HepG2 (cell line): ENCODE data around the gene SEC16A. TPM values are rescaled to one million over a fixed set of nuclear protein-coding genes. Genes with fewer than 3 reads are reported as not detected.
A peak's percentile ranks its signal among the peaks of the same experiment; 100 is the strongest.

Experiments used
- FOXO1 ChIP-seq: sonication (generic); formaldehyde crosslinking; IDR thresholded peaks from 2 replicates; pipeline ENCODE4 v1.4.0; 2020; ENCODE audit warnings: missing genetic modification reagents
- ISX ChIP-seq: sonication (generic); formaldehyde crosslinking; conservative IDR thresholded peaks from 2 replicates; pipeline ENCODE4 v1.5.0; 2020; ENCODE audit warnings: missing genetic modification reagents
- JDP2 ChIP-seq: sonication (generic); formaldehyde crosslinking; IDR thresholded peaks from 2 replicates; pipeline ENCODE4 v1.8.1; 2022; ENCODE audit warnings: missing genetic modification reagents, borderline replicate concordance
- MAFG ChIP-seq: sonication (generic); formaldehyde crosslinking; IDR thresholded peaks from 2 replicates; pipeline ENCODE4 v1.5.1; 2020; ENCODE audit warnings: mild to moderate bottlenecking, missing genetic modification reagents
- MTF2 ChIP-seq: sonication (generic); formaldehyde crosslinking; IDR thresholded peaks from 2 replicates; pipeline ENCODE4 v1.5.0; 2020; ENCODE audit warnings: missing genetic modification reagents, borderline replicate concordance
- MXD3 ChIP-seq: IDR thresholded peaks from 2 replicates; pipeline ENCODE4 v1.6.1; 2016; ENCODE audit warnings: mild to moderate bottlenecking, missing biosample characterization, missing genetic modification reagents
- PATZ1 ChIP-seq: sonication (generic); formaldehyde crosslinking; IDR thresholded peaks from 2 replicates; pipeline ENCODE4 v1.4.0; 2020; ENCODE audit warnings: missing genetic modification reagents
- RAD21 ChIP-seq: fragments of 450-650 bp; formaldehyde crosslinking; IDR thresholded peaks from 2 replicates; pipeline ENCODE4 v1.5.0; 2020; ENCODE audit warnings: mild to moderate bottlenecking
- RAD51 ChIP-seq: fragments of 450-650 bp; IDR thresholded peaks from 2 replicates; pipeline ENCODE4 v1.6.1; 2016; ENCODE audit warnings: borderline replicate concordance
- SNAPC5 ChIP-seq: sonication (generic); formaldehyde crosslinking; IDR thresholded peaks from 2 replicates; pipeline ENCODE4 v1.8.1; 2023; ENCODE audit warnings: mild to moderate bottlenecking, missing genetic modification reagents, borderline replicate concordance
- TCF7 ChIP-seq: sonication (generic); IDR thresholded peaks from 2 replicates; pipeline ENCODE4 v1.6.1; 2016; ENCODE audit warnings: antibody characterized with exemption, low read depth
- THAP11 ChIP-seq: IDR thresholded peaks from 2 replicates; pipeline ENCODE4 v1.6.1; 2016; ENCODE audit warnings: missing biosample characterization, missing genetic modification reagents
- ZMAT3 ChIP-seq: sonication (generic); formaldehyde crosslinking; conservative IDR thresholded peaks from 2 replicates; pipeline ENCODE4 v1.7.0; 2021; ENCODE audit warnings: missing genetic modification reagents
- ZMYM4 ChIP-seq: sonication (generic); formaldehyde crosslinking; IDR thresholded peaks from 2 replicates; pipeline ENCODE4 v1.8.1; 2023; ENCODE audit warnings: mild to moderate bottlenecking, missing genetic modification reagents
- ZNF280B ChIP-seq: sonication (generic); formaldehyde crosslinking; IDR thresholded peaks from 2 replicates; pipeline ENCODE4 v1.5.0; 2020; ENCODE audit warnings: missing genetic modification reagents, mild to moderate bottlenecking, borderline replicate concordance
- ZNF441 ChIP-seq: sonication (generic); formaldehyde crosslinking; IDR thresholded peaks from 2 replicates; pipeline ENCODE4 v1.7.0; 2021; ENCODE audit warnings: missing genetic modification reagents, borderline replicate concordance
- ZNF605 ChIP-seq: sonication (generic); formaldehyde crosslinking; IDR thresholded peaks from 2 replicates; pipeline ENCODE4 v1.8.0; 2022; ENCODE audit warnings: mild to moderate bottlenecking, missing genetic modification reagents
- ZNF607 ChIP-seq: sonication (generic); formaldehyde crosslinking; IDR thresholded peaks from 2 replicates; pipeline ENCODE4 v1.5.1; 2020; ENCODE audit warnings: missing genetic modification reagents, mild to moderate bottlenecking, borderline replicate concordance
- ZNF704 ChIP-seq: sonication (generic); formaldehyde crosslinking; IDR thresholded peaks from 2 replicates; pipeline ENCODE4 v1.8.1; 2023; ENCODE audit warnings: mild to moderate bottlenecking, inconsistent platforms, moderate library complexity, missing genetic modification reagents, borderline replicate concordance
- polyA plus RNA-seq, 8 experiments: library from polyadenylated mRNA; depleted of rRNA in 3 of 8; stranded (reverse) in 7 of 8; unstranded in 1 of 8; fragments of >200 nt; fragmentation: Illumina TruSeq in 4 of 8; extraction: Trizol in 4 of 8; gene quantifications; 2 replicates each; pipeline versions ENCODE4 v1.2.1 to v1.2.3, GENCODE V29; 2011 to 2016; ENCODE audit warnings: low read depth in 4 of 8, missing spikeins in 1 of 8, mixed read lengths in 1 of 8; ENCODE audit not compliant: insufficient read depth in 1 of 8
- total RNA-seq, 5 experiments: library from RNA; depleted of rRNA; stranded (reverse); fragments of >200 nt; fragmentation: Illumina TruSeq; extraction: Trizol; gene quantifications; 2 replicates each; pipeline ENCODE4 v1.2.3, GENCODE V29; 2016; ENCODE audit warnings: low read depth in 1 of 5
- TF ChIP-seq, protein P1 (sequence below): sonication (generic); formaldehyde crosslinking; IDR thresholded peaks from 2 replicates; pipeline ENCODE4 v1.5.1; 2020; ENCODE audit warnings: mild to moderate bottlenecking, missing genetic modification reagents, borderline replicate concordance
- TF ChIP-seq, protein P2 (sequence below): sonication (generic); formaldehyde crosslinking; IDR thresholded peaks from 2 replicates; pipeline ENCODE4 v1.4.0; 2020; ENCODE audit warnings: mild to moderate bottlenecking, missing genetic modification reagents

The SEC16A gene
- total and polyA plus RNA-seq, 2 of the 13 experiments (the other 11 are each of a cell fraction or from before 2014, with no cell fraction given), result 15.9 to 18.9 TPM

DNA sequence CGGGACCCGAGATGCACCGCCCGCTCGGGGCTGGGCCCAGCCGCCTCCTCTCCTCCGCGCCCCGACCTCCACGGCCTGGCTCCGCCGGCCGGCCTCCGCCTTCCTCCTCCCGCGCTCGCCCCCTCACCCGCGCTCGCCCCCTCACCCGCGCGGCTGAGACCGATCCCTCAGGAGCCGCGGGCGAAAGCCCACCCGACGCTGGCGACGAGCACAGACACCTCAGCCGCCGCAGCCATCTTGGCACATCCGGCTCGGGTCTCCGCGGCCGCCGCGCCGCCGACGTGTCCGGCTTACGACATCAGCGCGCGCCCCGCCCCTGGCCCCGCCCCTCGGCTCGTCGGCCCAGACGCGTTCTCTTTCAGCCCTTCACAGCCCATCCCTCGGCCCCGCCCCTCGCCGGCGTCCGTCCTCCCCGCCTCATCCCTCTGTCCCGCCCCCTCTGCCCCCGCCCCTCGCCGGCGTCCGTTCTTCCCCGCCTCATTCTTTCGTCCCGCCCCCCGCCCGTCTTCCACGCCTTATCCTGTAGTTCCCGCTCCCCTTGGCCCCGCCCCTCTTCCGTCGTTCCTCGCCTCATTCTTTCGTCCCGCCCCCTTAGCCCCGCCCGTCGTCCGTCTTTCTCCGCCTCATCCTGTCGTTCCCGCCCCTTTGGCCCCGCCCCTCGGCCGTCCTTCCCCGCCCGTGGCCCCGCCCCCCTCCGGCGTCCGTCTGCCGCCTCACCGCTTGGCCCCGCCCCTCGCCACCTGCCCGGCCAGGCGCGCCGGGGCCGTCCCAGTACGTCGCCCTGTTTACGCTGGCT lies at the start of gene SEC16A (continued):
- 0 out of 2 replicates have a peak, but pooled peaks have one; percentile 17 for TF ChIP-seq PATZ1 (CRISPR knock-in tag)
- TF ChIP-seq RAD21 (CRISPR knock-in tag), result peak; percentile 65
- TF ChIP-seq ZNF441 (CRISPR knock-in tag), result peak; percentile 52; the same call in 1 of the 2 replicates
- peak; percentile 56; the same call in 1 of the 2 replicates for TF ChIP-seq MXD3
- no peak for TF ChIP-seq MAFG (CRISPR knock-in tag)
- TF ChIP-seq SNAPC5, result no peak
- no peak; the same call in 1 of the 2 replicates for TF ChIP-seq JDP2 (CRISPR knock-in tag)
- TF ChIP-seq ZMAT3 (CRISPR knock-in tag), result 0 out of 2 replicates have a peak, but pooled peaks have one; percentile 20
- no peak for TF ChIP-seq ZNF605
- TF ChIP-seq ZNF280B (CRISPR knock-in tag), result no peak; the same call in 1 of the 2 replicates
- TF ChIP-seq ZNF607 (CRISPR knock-in tag), result 0 out of 2 replicates have a peak, but pooled peaks have one; percentile 30
- no peak for TF ChIP-seq TCF7
- no peak for TF ChIP-seq RAD51
- TF ChIP-seq, protein P1, sequence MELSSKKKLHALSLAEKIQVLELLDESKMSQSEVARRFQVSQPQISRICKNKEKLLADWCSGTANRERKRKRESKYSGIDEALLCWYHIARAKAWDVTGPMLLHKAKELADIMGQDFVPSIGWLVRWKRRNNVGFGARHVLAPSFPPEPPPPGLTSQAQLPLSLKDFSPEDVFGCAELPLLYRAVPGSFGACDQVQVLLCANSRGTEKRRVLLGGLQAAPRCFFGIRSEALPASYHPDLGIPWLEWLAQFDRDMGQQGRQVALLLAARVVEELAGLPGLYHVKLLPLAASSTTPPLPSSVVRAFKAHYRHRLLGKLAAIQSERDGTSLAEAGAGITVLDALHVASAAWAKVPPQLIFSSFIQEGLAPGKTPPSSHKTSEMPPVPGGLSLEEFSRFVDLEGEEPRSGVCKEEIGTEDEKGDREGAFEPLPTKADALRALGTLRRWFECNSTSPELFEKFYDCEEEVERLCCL (CRISPR knock-in tag), result no peak
- TF ChIP-seq, protein P2, sequence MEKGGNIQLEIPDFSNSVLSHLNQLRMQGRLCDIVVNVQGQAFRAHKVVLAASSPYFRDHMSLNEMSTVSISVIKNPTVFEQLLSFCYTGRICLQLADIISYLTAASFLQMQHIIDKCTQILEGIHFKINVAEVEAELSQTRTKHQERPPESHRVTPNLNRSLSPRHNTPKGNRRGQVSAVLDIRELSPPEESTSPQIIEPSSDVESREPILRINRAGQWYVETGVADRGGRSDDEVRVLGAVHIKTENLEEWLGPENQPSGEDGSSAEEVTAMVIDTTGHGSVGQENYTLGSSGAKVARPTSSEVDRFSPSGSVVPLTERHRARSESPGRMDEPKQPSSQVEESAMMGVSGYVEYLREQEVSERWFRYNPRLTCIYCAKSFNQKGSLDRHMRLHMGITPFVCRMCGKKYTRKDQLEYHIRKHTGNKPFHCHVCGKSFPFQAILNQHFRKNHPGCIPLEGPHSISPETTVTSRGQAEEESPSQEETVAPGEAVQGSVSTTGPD, result no peak
- TF ChIP-seq ZMYM4 (CRISPR knock-in tag), result peak; percentile 69; the same call in 1 of the 2 replicates
- peak; percentile 83 for TF ChIP-seq THAP11 (CRISPR knock-in tag)
- TF ChIP-seq ISX, result no peak
- no peak for TF ChIP-seq MTF2 (CRISPR knock-in tag)
- peak; percentile 45; the same call in 1 of the 2 replicates for TF ChIP-seq FOXO1
- no peak for TF ChIP-seq ZNF704 (CRISPR knock-in tag)
